ENCODE results near the gene ERICH2. TPM values are rescaled to one million over a fixed set of nuclear protein-coding genes. Genes with fewer than 3 reads are reported as not detected.

The ERICH2 gene
- total and polyA plus RNA-seq, 2 donors (not counting 3 experiments of a cell fraction or from before 2014, with no cell fraction given), result not detected

- no peaks in the 10 kb centered on the region for H3K4me1 ChIP-seq (ENCODE audit: control insufficient read depth, extremely low read depth, insufficient read depth, low read length)
- TF ChIP-seq MYC (IDR thresholded peaks at IDR 0.05; ENCODE audit: low read depth, low read length), result no peak
- TF ChIP-seq JUN (IDR thresholded peaks at IDR 0.05; ENCODE audit: borderline replicate concordance, insufficient read depth, insufficient read length, low read depth), result no peak
- TF ChIP-seq EZH2 (IDR thresholded peaks at IDR 0.05; ENCODE audit: borderline replicate concordance, low read depth, low read length, severe bottlenecking), result no peak
- no peak for TF ChIP-seq POLR2A (IDR thresholded peaks at IDR 0.05; ENCODE audit: low read depth, low read length)
- no peak for TF ChIP-seq POLR2AphosphoS5 (IDR thresholded peaks at IDR 0.05; ENCODE audit: insufficient read depth, low read depth, low read length)
- no peak for TF ChIP-seq FOS (IDR thresholded peaks at IDR 0.05; ENCODE audit: borderline replicate concordance, insufficient read depth, low read length)
- no peak for TF ChIP-seq GATA2 (IDR thresholded peaks at IDR 0.05; ENCODE audit: insufficient read depth, insufficient read length, low read depth, low read length)
- TF ChIP-seq MAX (IDR thresholded peaks at IDR 0.05; ENCODE audit: insufficient read depth, insufficient read length), result no peak
- TF ChIP-seq, protein P1, sequence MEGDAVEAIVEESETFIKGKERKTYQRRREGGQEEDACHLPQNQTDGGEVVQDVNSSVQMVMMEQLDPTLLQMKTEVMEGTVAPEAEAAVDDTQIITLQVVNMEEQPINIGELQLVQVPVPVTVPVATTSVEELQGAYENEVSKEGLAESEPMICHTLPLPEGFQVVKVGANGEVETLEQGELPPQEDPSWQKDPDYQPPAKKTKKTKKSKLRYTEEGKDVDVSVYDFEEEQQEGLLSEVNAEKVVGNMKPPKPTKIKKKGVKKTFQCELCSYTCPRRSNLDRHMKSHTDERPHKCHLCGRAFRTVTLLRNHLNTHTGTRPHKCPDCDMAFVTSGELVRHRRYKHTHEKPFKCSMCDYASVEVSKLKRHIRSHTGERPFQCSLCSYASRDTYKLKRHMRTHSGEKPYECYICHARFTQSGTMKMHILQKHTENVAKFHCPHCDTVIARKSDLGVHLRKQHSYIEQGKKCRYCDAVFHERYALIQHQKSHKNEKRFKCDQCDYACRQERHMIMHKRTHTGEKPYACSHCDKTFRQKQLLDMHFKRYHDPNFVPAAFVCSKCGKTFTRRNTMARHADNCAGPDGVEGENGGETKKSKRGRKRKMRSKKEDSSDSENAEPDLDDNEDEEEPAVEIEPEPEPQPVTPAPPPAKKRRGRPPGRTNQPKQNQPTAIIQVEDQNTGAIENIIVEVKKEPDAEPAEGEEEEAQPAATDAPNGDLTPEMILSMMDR (IDR thresholded peaks at IDR 0.05; ENCODE audit: extremely low read depth in 1 of 2, insufficient read depth in 1 of 2, low read depth in 1 of 2, low read length in 2 of 2), result no peak
- H3K9ac ChIP-seq (replicated peaks; ENCODE audit: extremely low read depth, insufficient read depth, low read length), result no peak overlapping the region
- ChIA-PET CTCF (no interaction called here), POLR2A (no interaction called here)
- no peaks in the 10 kb centered on the region for H3K79me2 ChIP-seq (ENCODE audit: control insufficient read depth, insufficient read depth, low read length)
- no peak overlapping the region for H2AFZ ChIP-seq (ENCODE audit: low read depth, low read length)
- H3K36me3 ChIP-seq (ENCODE audit: control insufficient read depth in 2 of 2, extremely low read depth in 1 of 2, insufficient read depth in 2 of 2, low read length in 2 of 2), result no peaks in the 10 kb centered on the region
- dilution Hi-C loops (cut with MboI; ENCODE audit: extremely low pct_ligation_motif_present, low sequenced_read_pairs), result no loop called here
- no peak for DNase-seq (ENCODE audit: low read depth, low spot score)
- peaks cover 0 to 5% of the 10 kb centered on the region in 2 experiments for H3K27me3 ChIP-seq (ENCODE audit: control insufficient read depth in 2 of 2, insufficient read depth in 2 of 2, low read length in 2 of 2)
- H3K9me3 ChIP-seq (replicated peaks; ENCODE audit: control insufficient read depth, insufficient read depth, low read length), result no peaks in the 10 kb centered on the region
- no TSS peak for BruUV-seq (replicated peaks)
- H3K4me3 ChIP-seq (replicated peaks in 1 of 3; ENCODE audit: insufficient read depth in 1 of 3, low read depth in 1 of 3, low read length in 3 of 3), result no peak overlapping the region
- H3K9me1 ChIP-seq (replicated peaks; ENCODE audit: control insufficient read depth, extremely low read depth, insufficient read depth, low read length), result no peaks in the 10 kb centered on the region
- FAIRE-seq, result no peak
- intact Hi-C loops (cut with micrococcal nuclease), result no loop called here
- H3K4me2 ChIP-seq (ENCODE audit: insufficient read depth, low read length), result no peak overlapping the region
- H4K20me1 ChIP-seq (replicated peaks; ENCODE audit: control insufficient read depth, extremely low read depth, insufficient read depth, low read length), result no peaks in the 10 kb centered on the region
- no peak overlapping the region for H3K27ac ChIP-seq (ENCODE audit: insufficient read depth, low read depth, low read length)
Observed at GRCh38 chr2:170740660-170741059, 29.5 kb upstream of the ERICH2 start.
